ENCODE data around the gene ICA1. TPM values are rescaled to one million over a fixed set of nuclear protein-coding genes. Genes with fewer than 3 reads are reported as not detected.

ICA1 gene
- total RNA-seq, 1 donor from 2014 or later = 30.3 TPM

- peak; percentile 99 for DNase-seq (ENCODE audit: low read depth)
- no peak overlapping the region for H3K4me3 ChIP-seq (ENCODE audit: low read depth, low read length)
- TF ChIP-seq CTCF (conservative IDR thresholded peaks at IDR 0.05; ENCODE audit: low read depth, low read length) = no peak
Observed at GRCh38 chr7:8134089-8134733, 127.8 kb downstream of the ICA1 start.

- DNase-seq (ENCODE audit: low read depth) = peak; percentile 89
- H3K4me3 ChIP-seq (ENCODE audit: low read depth, low read length) = peak overlapping the region; percentile 7
- TF ChIP-seq CTCF (conservative IDR thresholded peaks at IDR 0.05; ENCODE audit: low read depth, low read length) = no peak
Observed at GRCh38 chr7:8133188-8133848, 128.6 kb downstream of the ICA1 start.

- no peak for DNase-seq (ENCODE audit: low read depth)
- H3K4me3 ChIP-seq (ENCODE audit: low read depth, low read length) = no peak overlapping the region
- TF ChIP-seq CTCF (conservative IDR thresholded peaks at IDR 0.05; ENCODE audit: low read depth, low read length) = no peak
Observed at GRCh38 chr7:8131694-8132605, 130.0 kb downstream of the ICA1 start.

- no peak for DNase-seq (ENCODE audit: low read depth)
- TF ChIP-seq CTCF (conservative IDR thresholded peaks at IDR 0.05; ENCODE audit: low read depth, low read length) = no peak
- no peak overlapping the region for H3K4me3 ChIP-seq (ENCODE audit: low read depth, low read length)
Observed at GRCh38 chr7:8130663-8131062, 131.3 kb downstream of the ICA1 start.

- TF ChIP-seq CTCF (conservative IDR thresholded peaks at IDR 0.05; ENCODE audit: low read depth, low read length) = no peak
- DNase-seq (ENCODE audit: low read depth) = no peak
- H3K4me3 ChIP-seq (ENCODE audit: low read depth, low read length) = no peak overlapping the region
Observed at GRCh38 chr7:8129318-8129659, 132.7 kb downstream of the ICA1 start.

- TF ChIP-seq CTCF (conservative IDR thresholded peaks at IDR 0.05; ENCODE audit: low read depth, low read length) = no peak
- DNase-seq (ENCODE audit: low read depth) = no peak
Observed at GRCh38 chr7:8128449-8129317, 133.3 kb downstream of the ICA1 start.

More at GRCh38 chr7:8128449-8129317, 133.3 kb downstream of the ICA1 start:
- no peak overlapping the region for H3K4me3 ChIP-seq (ENCODE audit: low read depth, low read length)
